CD4-positive, alpha-beta T cell treated with Interferon alpha-2 for 1 hour (primary cell): ENCODE measurements around the gene ADAMTS6.
"Not testable (repeated sequence)": the region's sequence is repeated elsewhere in the genome, so short reads cannot be mapped to it uniquely, and the experiment has no call there.

Experiments
- DNase-seq, 2 donors: peaks; one replicate each; pipeline ENCODE4 v3.0.0-alpha.2; 2020 to 2022

Gene ADAMTS6

GRCh38 chr5:65364907-65365306, 116.8 kb downstream of the ADAMTS6 start:
- no peak for DNase-seq

DNA sequence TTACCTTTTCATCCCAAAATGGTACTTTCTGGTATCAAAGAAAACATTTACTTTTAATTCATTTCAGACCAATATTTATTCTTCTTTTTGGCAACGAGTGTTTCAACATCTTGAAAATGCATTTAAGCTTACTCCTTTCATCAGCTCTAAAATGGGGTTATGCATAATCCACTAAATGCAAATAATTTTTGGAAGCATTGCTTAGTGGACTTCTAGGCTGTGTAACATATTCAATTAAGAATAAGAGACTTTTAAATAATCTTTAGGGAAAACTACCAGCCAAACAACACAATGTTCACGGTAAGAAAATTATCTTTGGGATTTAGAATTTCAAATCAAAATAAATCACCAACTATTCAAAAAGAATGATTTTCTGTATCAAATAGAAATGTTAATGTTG, 118.2 kb downstream of the ADAMTS6 start:
- no peak for DNase-seq

- no peak for DNase-seq
These were observed 121.7 kb downstream of the ADAMTS6 start for GRCh38 chr5:65359981-65360380.

GRCh38 chr5:65359569-65359968, 122.2 kb downstream of the ADAMTS6 start:
- no peak for DNase-seq

DNA sequence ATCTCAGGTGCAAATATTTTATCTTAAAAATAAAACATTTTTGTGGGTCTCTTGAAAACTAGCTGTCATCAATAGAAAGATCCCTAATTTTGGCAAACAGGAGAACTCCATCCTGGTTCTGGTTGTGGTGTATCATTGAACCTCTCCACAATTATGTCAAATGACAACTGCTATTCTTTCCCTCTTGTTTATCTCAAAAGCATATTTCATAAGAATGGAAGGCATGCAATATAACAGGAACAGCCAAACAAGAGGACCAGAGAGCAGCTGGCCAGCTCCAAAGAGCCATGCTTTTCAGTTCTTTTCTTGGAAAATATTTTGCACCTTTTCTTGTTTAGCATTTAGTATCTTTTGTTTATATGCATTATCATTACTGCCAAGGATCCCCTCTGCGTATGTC, 125.4 kb downstream of the ADAMTS6 start:
- no peak for DNase-seq

DNA sequence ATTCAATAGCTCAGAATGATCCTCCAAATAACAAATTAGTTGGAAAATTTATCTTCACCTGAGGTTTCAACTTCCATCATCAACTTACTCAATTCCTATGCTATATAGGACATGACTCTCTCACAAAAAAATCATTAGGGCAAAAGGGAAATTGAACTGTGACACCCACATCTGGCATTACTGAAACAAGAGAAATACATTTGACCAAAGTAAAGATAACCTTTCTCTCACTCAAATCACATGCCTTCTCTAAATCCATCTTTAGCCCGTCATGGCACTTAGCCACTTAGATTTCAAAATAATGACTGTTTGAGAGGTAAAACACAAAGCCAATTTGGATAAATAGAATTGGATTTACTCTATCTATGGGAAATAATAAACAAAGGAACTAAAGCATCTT, 126.4 kb downstream of the ADAMTS6 start:
- DNase-seq: no peak

DNA sequence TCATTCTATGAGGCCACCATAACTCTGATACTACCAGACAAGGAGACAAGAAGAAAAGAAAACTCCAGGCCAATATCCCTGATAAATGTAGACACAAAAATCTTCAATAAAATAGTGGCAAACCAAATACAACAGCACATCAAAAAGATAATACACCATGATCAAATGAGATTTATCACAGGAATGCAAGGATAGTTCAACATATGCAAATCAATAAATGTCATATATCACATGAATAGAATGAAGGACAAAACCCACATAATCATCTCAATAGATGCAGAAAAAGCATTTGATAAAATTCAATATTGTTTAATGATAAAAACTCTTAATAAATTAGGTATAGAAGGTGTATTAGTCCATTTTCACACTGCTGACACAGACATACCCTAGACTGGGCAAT, 139.9 kb downstream of the ADAMTS6 start:
- no peak for DNase-seq

DNA sequence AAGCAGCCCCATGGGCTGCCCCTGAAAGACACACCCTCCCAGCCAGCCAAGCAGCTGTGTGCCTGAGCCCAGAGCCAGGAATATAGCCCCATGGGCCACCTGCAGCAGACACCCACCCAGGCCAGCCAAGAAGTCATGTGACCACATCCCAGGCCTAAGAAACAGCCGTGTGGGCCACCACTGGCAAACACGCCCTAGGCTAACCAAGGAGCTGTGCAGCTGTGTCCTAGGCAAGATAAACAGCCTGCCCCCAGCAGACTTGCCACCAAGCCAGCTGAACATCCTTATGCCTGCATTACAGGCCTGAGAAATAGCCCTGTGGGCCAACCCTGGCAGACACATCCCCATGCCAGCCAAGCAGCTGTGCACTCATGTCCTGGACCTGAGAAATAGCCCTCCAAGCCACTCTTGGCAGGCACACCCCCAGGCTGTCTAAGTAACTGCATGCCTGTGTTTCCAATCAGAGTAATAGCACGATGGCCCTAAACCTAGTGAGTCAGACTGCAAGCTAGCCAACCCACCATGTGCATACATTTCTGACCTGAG, 143.0 kb downstream of the ADAMTS6 start:
- no peak for DNase-seq

DNA sequence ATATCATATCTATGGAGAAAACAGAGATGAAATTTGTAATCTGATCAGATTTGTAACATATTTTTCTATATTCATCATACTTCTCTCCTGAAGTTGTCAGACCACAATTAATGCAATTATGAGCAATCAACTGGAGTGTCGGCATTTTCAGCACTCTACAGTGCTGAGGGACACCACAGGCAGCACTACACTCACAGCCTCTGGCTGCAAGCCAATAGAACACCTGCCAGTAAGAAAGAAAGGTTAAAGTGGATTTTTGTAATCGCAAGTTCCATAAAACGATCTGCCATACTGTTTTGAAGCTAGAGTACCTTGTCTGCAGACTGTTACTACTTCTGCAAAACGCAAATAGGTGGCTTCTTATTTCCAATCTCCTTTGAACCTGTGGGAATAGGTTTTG, 147.6 kb downstream of the ADAMTS6 start:
- DNase-seq: no peak

GRCh38 chr5:65332591-65332990, 149.1 kb downstream of the ADAMTS6 start:
- no peak for DNase-seq

GRCh38 chr5:65329266-65329665, 152.5 kb downstream of the ADAMTS6 start:
- no peak for DNase-seq

- DNase-seq: no peak
These were observed 154.1 kb downstream of the ADAMTS6 start for GRCh38 chr5:65327582-65327981.

GRCh38 chr5:65326922-65327321, 154.8 kb downstream of the ADAMTS6 start:
- no peak for DNase-seq

- DNase-seq: no peak
These were observed 157.5 kb downstream of the ADAMTS6 start for GRCh38 chr5:65324226-65324625.

GRCh38 chr5:65320704-65321103, 161.0 kb downstream of the ADAMTS6 start:
- not testable (repeated sequence) for DNase-seq

GRCh38 chr5:65320250-65320649, 161.5 kb downstream of the ADAMTS6 start:
- DNase-seq: no peak

DNA sequence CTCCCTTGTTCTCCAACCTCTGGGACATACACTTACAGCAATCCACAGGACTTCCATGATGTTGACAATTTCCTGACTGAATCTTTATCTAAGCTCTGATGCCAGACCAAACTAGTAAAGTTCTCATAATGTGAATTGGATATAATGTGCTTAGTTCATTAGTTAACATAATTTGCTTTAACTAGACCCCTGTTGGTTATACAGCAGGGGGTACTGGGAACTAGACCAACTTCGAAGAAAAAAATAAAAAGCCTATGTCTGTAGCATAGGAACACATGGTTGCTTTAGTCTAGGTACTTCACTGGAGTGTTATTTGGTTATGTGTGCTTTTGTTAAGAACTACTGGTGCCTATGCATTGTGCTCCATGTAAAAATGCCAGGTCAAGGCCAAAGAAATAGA, 173.8 kb downstream of the ADAMTS6 start:
- no peak for DNase-seq

- no peak for DNase-seq
These were observed 174.6 kb downstream of the ADAMTS6 start for GRCh38 chr5:65307088-65307487.

- no peak for DNase-seq
These were observed 175.8 kb downstream of the ADAMTS6 start for GRCh38 chr5:65305913-65306312.

DNA sequence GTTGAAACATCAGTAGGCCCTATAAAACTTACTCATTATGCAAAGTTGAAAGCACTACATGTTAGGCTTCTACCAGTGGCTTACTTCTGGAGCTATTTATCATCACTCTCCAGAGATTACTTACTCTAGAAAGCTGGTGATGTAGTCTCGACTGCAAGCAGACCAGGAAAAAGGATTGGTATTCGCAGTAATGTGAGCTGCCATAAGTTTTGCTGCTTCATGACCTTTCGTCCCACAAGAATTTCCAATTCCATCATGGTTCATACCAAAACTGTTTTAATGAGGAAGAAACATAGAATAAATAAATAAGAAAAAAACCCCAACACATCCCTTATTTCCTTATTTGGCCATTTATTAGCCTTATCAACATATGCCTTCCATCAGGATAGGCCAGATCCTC, 181.9 kb downstream of the ADAMTS6 start:
- DNase-seq: no peak

DNA sequence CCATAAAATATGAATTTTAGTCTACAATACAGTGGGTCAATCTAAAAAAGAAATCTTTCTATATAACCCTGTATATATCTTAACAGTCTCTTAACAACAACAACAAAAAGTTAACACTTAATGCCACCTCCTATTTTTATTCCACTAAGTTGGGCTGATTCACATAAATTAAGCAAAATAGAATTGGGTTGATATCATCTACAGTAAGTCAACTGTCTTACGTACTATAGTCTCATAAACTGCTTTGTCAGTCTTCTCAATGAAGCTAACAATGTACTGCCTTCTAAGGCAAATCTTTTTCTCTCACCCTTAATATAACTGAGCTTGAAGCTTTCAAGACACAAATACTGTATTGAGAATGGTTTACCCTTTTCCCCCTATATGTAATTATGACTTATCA, 185.7 kb downstream of the ADAMTS6 start:
- DNase-seq: no peak

- no peak for DNase-seq
These were observed 189.5 kb downstream of the ADAMTS6 start for GRCh38 chr5:65292196-65292595.

DNA sequence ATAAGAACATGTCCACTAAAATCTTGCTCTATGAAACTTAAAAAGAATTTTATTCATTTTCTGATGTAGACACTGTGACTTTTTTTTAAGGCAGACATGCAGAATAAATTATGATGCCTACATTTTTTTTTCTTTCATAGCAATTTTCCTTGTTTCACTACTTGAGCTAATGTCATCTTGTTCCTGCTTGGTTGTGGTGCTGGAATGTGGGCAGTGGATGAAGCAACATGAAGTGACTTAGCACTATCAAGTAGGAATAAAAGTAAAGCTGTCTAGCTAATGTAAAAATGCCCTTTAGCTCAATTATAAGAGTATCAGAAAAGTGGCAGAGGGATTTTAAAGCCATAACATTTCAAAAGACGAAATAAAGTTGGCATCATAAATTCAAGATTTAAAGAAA, 191.0 kb downstream of the ADAMTS6 start:
- no peak for DNase-seq

DNA sequence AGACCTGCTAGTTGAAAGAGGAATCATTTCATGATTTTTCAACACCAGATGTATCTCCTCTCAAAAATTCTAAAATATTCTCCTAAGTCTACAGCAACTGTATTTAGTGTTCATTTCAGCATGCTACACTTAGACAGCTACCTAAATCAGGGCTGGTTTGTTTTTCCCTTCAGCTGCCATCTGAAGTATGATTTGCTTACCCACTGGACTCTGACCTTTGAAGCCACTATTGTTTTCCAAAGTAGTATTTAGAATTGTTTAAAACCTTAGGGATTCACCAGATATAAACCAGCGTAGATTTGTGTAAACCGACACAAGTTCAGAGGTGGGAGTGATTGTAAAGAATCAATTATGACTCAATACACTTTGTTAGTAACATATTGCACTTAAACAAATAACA, 193.1 kb downstream of the ADAMTS6 start:
- no peak for DNase-seq

- DNase-seq: no peak
These were observed 202.1 kb downstream of the ADAMTS6 start for GRCh38 chr5:65279603-65280002.
